22Rv1 (cell line): ENCODE results near the gene SHISA8.
"Not testable (repeated sequence)": the region's sequence is repeated elsewhere in the genome, so short reads cannot be mapped to it uniquely, and the experiment has no call there.

ENCODE experiments used
- H3K27ac ChIP-seq: fragments of 450-650 bp; 2 replicates; pipeline ENCODE4 v1.5.1; 2017
- ZFX ChIP-seq: fragments of 450-650 bp; IDR thresholded peaks from 2 replicates; pipeline ENCODE4 v1.6.1; 2017; ENCODE audit warnings: antibody characterized with exemption, borderline replicate concordance
- TF ChIP-seq, protein P1 (sequence below): fragments of 450-650 bp; IDR thresholded peaks from 2 replicates; pipeline ENCODE4 v1.5.1; 2017; ENCODE audit warnings: mild to moderate bottlenecking

SHISA8 gene

DNA sequence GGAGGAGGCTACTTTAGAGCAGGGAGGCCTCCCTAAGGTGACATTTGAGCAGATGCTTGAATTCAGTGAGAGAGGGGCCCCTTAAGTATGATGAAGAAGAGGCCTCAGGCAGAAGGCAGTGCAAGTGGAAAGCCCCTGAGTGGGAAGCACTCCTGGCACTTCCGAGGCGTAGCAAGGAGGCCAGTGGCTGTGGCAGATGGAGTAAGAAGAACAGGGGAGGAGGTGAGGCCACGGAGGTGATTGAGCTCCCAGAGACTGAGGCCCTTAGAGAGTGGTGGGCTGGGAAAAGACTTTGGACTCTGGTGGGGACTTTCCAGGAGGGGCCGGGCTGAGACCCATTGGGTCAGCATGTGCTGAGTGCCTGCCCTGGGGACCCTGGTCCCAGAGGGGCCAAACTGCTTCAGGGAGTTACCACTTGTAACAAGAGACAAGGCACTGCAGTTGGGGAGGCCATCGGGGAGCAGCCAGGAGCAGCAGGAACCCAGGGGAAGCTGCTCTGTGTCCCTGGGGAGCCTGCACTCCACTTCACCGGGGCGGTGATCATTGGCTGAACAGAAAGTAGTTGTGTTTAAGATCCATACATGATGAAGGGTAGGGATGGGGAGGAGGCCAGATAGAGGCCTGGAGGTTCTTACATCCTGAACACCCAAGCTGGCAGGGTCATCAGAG is 34.6 kb upstream of the SHISA8 start:
- no peak overlapping the region for H3K27ac ChIP-seq
- TF ChIP-seq ZFX, result no peak
- TF ChIP-seq, protein P1, sequence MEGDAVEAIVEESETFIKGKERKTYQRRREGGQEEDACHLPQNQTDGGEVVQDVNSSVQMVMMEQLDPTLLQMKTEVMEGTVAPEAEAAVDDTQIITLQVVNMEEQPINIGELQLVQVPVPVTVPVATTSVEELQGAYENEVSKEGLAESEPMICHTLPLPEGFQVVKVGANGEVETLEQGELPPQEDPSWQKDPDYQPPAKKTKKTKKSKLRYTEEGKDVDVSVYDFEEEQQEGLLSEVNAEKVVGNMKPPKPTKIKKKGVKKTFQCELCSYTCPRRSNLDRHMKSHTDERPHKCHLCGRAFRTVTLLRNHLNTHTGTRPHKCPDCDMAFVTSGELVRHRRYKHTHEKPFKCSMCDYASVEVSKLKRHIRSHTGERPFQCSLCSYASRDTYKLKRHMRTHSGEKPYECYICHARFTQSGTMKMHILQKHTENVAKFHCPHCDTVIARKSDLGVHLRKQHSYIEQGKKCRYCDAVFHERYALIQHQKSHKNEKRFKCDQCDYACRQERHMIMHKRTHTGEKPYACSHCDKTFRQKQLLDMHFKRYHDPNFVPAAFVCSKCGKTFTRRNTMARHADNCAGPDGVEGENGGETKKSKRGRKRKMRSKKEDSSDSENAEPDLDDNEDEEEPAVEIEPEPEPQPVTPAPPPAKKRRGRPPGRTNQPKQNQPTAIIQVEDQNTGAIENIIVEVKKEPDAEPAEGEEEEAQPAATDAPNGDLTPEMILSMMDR, result no peak

DNA sequence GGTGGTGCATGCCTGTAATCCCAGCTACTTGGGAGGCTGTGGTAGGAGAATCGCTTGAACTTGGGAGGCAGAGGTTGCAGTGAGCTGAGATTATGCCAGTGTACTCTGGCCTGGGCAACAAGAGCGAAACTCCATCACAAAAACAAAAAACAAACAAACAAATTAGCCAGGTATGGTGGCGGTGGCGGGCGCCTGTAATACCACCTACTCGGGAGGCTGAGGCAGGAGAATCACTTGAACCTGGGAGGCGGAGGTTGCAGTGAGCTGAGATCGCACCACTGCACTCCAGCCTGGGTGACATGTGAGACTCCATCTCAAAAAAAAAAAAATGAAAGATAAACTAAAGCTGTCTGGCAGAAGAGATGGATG is 34.0 kb upstream of the SHISA8 start:
- not testable (repeated sequence) for H3K27ac ChIP-seq

DNA sequence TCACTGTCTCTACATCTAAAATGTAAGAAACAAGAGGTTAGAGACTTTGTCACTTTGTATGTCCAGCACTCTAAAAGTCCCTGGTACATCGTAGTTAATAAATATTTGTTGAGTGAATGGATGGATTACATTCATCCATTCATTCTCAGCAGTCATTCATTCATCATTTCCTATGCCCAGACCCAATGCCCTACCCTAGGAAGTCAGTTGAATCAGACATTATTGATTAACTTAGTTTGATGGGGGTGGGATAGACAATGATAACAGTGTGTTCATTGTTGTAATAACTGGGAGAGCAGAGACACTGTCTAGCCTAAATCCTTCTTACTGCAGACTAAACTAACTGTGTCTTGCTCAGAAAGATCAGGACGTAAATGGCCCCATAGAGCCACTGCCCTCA is 33.3 kb upstream of the SHISA8 start:
- H3K27ac ChIP-seq, result no peak overlapping the region
- TF ChIP-seq, protein P1, result no peak
- TF ChIP-seq ZFX, result no peak

DNA sequence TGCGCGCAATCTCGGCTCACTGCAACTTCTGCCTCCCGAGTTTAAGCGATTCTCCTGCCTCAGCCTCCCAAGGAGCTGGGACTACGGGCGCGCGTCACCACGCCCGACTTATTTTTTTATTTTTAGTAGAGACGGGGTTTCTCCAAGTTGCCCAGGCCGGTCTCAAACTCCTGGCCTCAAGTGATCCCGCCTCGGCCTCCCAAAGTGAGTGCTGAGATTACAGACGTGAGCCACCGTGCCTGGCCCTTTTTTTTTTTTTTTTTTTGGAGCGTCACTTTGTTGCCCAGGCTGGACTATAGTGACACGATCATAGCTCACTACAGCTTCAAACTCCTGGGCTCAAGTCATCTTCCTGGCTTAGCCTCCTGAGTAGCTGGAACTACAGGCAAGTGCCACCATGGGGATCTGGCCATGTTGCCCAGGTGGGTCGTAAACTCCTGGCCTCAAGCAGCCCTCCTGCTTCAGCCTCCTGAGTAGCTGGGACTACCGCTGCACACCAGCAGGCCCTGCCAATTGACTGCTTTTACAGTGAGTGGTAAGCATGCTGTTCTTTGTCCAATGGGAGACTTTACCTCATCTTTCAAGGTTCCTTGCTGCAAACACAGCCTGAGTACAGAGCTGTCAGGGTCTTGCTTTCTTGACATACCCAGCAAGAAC is 32.7 kb upstream of the SHISA8 start:
- no peak for TF ChIP-seq ZFX
- TF ChIP-seq, protein P1, result no peak
- peak overlapping the region; percentile 86 for H3K27ac ChIP-seq

DNA sequence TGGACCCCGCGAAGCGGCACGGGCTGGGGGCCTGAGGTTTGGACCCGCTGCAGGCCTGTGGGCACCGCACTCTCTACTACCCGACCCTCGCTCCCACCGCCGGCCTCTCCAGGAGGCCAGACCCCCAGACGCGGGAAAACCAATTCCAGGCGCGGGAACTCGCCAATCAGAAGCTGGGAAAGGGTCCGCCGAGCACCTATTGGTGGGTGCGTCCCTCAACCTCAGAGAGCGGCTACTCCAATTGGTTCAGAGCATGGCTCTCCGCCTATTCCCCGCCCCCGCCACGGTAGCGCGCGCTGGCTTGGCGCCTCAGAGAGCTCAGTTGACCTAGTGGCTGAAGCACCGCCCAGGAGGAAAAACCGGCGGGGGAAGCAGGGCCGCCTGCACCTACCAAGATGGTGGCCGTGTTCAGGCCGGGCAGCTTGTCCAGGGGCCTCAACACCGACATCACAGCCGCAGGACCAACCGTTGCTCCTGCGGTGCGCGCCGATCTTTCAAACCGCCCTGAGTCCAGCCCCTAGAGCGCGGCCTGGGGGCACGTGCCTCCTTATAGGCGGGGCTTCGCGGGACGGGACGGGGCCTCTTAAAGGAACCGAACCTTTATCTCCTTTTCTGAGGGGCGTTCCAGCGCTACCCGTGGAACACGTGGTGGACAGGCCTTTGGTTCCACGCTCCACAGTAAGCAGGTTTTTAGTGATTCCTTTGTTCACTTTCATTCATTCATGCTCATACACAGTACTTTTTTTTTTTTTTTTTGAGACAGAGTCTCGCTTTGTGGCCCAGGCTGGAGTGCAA is 32.0 kb upstream of the SHISA8 start, which contains the start of gene CENPM:
TSS of gene CENPM (minus strand) at position 524 of the 795 bp plus-strand sequence. CDS start at position 448, 76 bp downstream.
- TF ChIP-seq ZFX, result no peak
- TF ChIP-seq, protein P1, result no peak
- peak within 1 kb of the TSS; percentile 86 for H3K27ac ChIP-seq

DNA sequence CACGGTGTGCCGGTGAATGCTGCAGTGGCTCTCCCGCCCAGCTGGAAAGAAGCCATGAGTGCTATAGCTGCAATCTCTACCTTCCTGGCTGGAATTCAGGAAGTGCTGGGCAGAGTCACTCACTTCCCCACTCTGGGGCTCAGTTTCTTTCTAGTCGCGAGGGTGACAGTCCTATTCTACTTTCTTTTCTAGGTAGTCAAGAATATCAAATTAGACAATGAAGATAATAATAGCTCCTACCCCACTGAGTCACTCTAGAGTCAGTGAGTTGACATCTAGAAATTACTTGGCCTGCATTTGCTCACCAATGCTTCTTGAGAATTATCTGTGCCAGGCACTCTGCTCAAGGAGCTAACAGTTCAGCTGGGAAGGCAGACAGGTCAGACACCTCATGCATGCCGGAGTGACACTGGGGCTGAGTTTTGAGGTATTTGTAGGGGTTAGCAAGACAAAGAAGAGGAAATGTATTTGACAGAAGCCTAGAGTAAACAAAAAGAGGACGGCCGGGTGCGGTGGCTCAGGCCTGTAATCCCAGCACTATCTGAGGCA is 28.9 kb upstream of the SHISA8 start:
- peak overlapping the region; percentile 86; the same call in 1 of the 2 replicates for H3K27ac ChIP-seq
- TF ChIP-seq, protein P1, result no peak
- no peak for TF ChIP-seq ZFX

DNA sequence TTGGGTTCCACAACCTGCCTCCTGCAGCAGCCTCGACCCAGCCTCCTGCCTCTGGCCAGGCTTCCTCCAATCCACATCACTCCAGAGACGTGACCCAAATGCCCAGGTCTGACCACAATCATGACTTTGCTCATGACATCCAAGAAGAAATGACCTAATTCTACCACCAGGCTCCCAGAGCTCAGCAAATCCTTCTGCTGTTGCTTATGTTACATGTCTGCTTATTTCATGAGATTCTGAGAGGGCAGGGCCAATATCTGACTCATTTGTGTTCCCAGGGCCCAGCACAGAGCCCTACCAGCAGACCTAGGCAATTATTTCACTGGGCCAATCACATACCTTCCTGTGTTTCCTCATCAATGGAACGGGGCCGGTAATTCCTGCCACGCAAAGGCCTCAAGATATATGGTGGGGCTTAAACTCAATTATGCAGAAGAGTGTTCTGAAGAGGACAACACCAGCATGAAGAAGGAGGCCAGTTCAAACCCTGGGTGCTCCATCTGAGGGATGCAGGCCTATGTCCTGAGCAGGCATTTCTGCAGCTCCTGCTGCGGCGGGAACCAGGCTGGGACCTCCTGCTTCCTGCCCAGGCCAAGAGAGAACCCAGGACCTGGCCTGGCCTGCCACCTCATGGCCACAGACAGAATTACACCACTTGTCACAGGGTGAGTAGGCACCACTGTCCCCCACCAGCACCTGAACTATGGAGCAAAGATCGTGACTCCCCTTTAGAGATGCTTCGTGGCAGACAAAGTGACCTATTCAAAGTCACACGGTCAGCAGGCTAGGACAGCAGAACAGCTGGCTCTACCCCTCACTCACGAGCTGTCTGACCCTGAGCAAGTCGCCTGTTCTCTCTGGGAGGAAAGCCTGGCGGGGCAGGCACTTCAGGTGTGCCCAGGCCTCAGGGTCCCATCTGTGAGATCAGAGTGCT is 26.2 kb upstream of the SHISA8 start:
- TF ChIP-seq, protein P1, result peak; percentile 87
- no peak for TF ChIP-seq ZFX
- H3K27ac ChIP-seq, result peak overlapping the region; percentile 68
